Common myeloid progenitor, CD34-positive (primary cell): ENCODE measurements around the gene ARSK.

ENCODE experiments used
- CTCF ChIA-PET: fragments of 350-600 bp; sonication (Branson Sonifier 250); formaldehyde crosslinking; loops from one replicate; lab custom pipeline; 2021; ENCODE audit warnings: antibody characterized with exemption; lab: Charles Lee
- POLR2A ChIA-PET: fragments of 350-600 bp; sonication (Branson Sonifier 250); formaldehyde crosslinking; loops from one replicate; lab custom pipeline; 2021; ENCODE audit warnings: antibody characterized with exemption; lab: Charles Lee
- DNase-seq, 3 donors: peaks; one replicate each; pipeline versions ENCODE4 v3.0.0 to v3.0.0-alpha.2; 2013
- H3K27ac ChIP-seq, 2 experiments: 1 replicate in 1 of 2; 2 replicates in 1 of 2; pipeline ENCODE4 v1.7.0; 2013; ENCODE audit warnings: inconsistent platforms in 2 of 2, low read length in 2 of 2, mild to moderate bottlenecking in 2 of 2, low read depth in 1 of 2, moderate library complexity in 1 of 2; ENCODE audit not compliant: severe bottlenecking in 2 of 2, insufficient read depth in 1 of 2, poor library complexity in 1 of 2
- H3K27me3 ChIP-seq, 5 experiments: replicated peaks in 2 of 5; 1 replicate in 3 of 5; 2 replicates in 2 of 5; pipeline versions ENCODE4 v1.6.1 to v1.7.0; 2013; ENCODE audit warnings: low read length in 4 of 5, mild to moderate bottlenecking in 2 of 5, moderate library complexity in 2 of 5, inconsistent platforms in 1 of 5; ENCODE audit not compliant: insufficient read depth in 5 of 5, control insufficient read depth in 4 of 5
- H3K36me3 ChIP-seq, 4 experiments: 1 replicate in 2 of 4; 2 replicates in 2 of 4; pipeline versions ENCODE4 v1.6.1 to v1.7.0; 2013; ENCODE audit warnings: low read length in 3 of 4, control low read depth in 1 of 4, mild to moderate bottlenecking in 1 of 4; ENCODE audit not compliant: control insufficient read depth in 4 of 4, insufficient read depth in 4 of 4
- H3K4me1 ChIP-seq, 4 experiments: 1 replicate in 3 of 4; 2 replicates in 1 of 4; pipeline versions ENCODE4 v1.6.1 to v1.7.1; 2013; ENCODE audit warnings: low read length in 3 of 4, mild to moderate bottlenecking in 3 of 4, control low read depth in 1 of 4, inconsistent platforms in 1 of 4, moderate library complexity in 1 of 4; ENCODE audit not compliant: control insufficient read depth in 4 of 4, insufficient read depth in 4 of 4; ENCODE audit errors: control extremely low read depth in 1 of 4
- H3K4me3 ChIP-seq, 7 experiments: 1 replicate in 4 of 7; 2 replicates in 3 of 7; pipeline versions ENCODE4 v1.5.1 to v1.7.0; 2013; ENCODE audit warnings: mild to moderate bottlenecking in 7 of 7, low read length in 6 of 7, moderate library complexity in 6 of 7, inconsistent platforms in 2 of 7, low read depth in 2 of 7, control low read depth in 1 of 7; ENCODE audit not compliant: insufficient read depth in 4 of 7, control insufficient read depth in 1 of 7; ENCODE audit errors: extremely low read depth in 1 of 7
- H3K9me3 ChIP-seq, 5 experiments: 1 replicate in 4 of 5; 2 replicates in 1 of 5; pipeline versions ENCODE4 v1.6.1 to v1.7.1; 2013; ENCODE audit warnings: low read length in 4 of 5, mild to moderate bottlenecking in 2 of 5, inconsistent platforms in 1 of 5, low read depth in 1 of 5, moderate library complexity in 1 of 5; ENCODE audit not compliant: control insufficient read depth in 4 of 5, insufficient read depth in 2 of 5; ENCODE audit errors: control extremely low read depth in 1 of 5
- WGBS: methylation state at CpG from one replicate; pipeline ENCODE4 v1.1.5; 2013; ENCODE audit not compliant: insufficient coverage; 5-methylcytosine and 5-hydroxymethylcytosine counted together

The ARSK gene

DNA sequence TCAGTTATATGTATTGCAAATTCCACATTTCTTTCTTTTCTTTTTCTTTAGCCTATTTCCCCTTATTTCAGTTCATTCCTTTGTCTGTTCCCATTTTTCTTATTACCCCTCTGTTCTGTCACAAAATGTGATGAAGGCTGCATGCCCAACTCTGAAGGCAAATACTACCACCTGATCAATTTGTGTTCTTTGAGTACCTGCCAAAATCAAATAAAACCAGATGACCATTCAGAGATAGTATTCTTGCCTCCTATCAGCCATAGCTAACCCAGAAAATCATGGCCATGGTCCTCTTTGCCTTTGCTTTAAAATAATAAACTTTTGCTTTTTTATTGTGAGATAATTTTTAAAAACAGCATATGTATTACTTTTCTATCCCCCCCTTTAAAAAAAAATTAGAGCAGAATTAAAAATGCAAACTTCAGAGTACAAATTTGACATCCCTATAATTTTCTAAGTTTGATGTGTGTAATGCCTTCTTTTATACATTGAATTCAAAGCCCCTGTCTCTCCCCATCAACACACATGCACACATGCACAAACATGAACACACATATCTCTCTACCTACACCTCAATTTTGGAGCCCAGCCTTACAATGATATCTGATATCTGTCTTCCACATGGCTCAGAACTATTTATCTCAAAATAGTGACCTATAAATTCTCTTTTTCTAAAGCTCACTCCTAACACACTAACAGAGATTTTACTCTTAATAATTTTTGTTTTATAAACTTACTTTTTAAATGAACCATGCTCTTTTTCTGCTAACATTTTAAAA is 95.1 kb downstream of the ARSK start:
- ChIA-PET POLR2A (no interaction called here), CTCF (interaction anchor here (1.2 to 1.6 kb wide), 2 partner anchors 20 to 76 kb away, joined by 3 to 4 read pairs; no protein-coding TSS in a partner anchor)
- Histone ChIP-seq H3K27me3 (no peaks in the 10 kb centered on the region), H3K4me1 (peaks cover 12 to 24% (median 20%) of the 10 kb centered on the region in 4 experiments), H3K36me3 (peaks cover 0 to 9% (median 3%) of the 10 kb centered on the region in 4 experiments), H3K9me3 (no peaks in the 10 kb centered on the region), H3K4me3 (no peak overlapping the region), H3K27ac (peak overlapping the region in 1 of 2 experiments; percentile 58)
- DNase-seq: no peak

GRCh38 chr5:95652849-95653248 is 97.9 kb downstream of the ARSK start:
- Histone ChIP-seq H3K9me3 (no peaks in the 10 kb centered on the region), H3K36me3 (peaks cover 0 to 9% (median 4%) of the 10 kb centered on the region in 4 experiments), H3K27ac (no peak overlapping the region), H3K27me3 (no peaks in the 10 kb centered on the region), H3K4me3 (no peak overlapping the region), H3K4me1 (peaks cover under 1 to 13% (median 10%) of the 10 kb centered on the region in 4 experiments)
- 100% methylated on average over 1 of the region's 1 CpG for WGBS
- CTCF ChIA-PET: interaction anchor here (1.1 to 3.3 kb wide), 5 partner anchors 10 to 128 kb away, joined by 3 to 21 read pairs (median 5); no protein-coding TSS in a partner anchor
- DNase-seq: no peak
- POLR2A ChIA-PET: no interaction called here

GRCh38 chr5:95654196-95654595 is 99.3 kb downstream of the ARSK start:
- ChIA-PET POLR2A (no interaction called here), CTCF (interaction anchor here (2.3 to 3.3 kb wide), 2 partner anchors 9 to 127 kb away, joined by 6 to 21 read pairs; no protein-coding TSS in a partner anchor)
- H3K36me3 ChIP-seq: peaks cover 0 to 9% (median 4%) of the 10 kb centered on the region in 4 experiments
- H3K9me3 ChIP-seq: no peaks in the 10 kb centered on the region
- no peak for DNase-seq
- no peaks in the 10 kb centered on the region for H3K27me3 ChIP-seq
- peaks cover 0 to 3% (median 0%) of the 10 kb centered on the region in 4 experiments for H3K4me1 ChIP-seq
- no peak overlapping the region for H3K27ac ChIP-seq
- no peak overlapping the region for H3K4me3 ChIP-seq
- WGBS: no CpG with 5 or more reads among the region's 3 CpGs
